ENCODE results near the gene CD300C.

DNA sequence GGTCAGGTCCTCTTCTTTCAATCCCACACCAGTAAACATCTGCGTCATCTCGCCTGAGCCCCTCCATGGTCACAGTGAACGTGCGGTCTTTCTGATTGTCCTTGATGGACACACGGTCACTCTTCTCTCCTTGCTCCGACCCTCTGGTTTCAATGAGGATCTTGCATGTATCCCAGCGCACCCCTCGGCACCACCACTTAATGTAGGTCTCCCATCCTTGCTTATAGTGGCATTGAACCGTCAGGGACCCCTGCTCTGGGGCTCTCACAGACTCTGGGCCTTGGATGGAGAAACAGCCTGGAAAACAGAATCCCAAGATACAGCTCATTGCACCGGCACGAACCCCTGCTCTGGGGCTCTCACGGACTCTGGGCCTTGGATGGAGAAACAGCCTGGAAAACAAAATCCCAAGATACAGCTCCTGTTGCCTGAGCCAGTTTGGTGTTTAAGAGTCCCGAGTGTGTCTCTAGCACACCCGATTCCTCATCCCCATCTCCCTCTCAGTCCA, 20.1 kb downstream of the CD300C start:
- TF ChIP-seq, protein P1, sequence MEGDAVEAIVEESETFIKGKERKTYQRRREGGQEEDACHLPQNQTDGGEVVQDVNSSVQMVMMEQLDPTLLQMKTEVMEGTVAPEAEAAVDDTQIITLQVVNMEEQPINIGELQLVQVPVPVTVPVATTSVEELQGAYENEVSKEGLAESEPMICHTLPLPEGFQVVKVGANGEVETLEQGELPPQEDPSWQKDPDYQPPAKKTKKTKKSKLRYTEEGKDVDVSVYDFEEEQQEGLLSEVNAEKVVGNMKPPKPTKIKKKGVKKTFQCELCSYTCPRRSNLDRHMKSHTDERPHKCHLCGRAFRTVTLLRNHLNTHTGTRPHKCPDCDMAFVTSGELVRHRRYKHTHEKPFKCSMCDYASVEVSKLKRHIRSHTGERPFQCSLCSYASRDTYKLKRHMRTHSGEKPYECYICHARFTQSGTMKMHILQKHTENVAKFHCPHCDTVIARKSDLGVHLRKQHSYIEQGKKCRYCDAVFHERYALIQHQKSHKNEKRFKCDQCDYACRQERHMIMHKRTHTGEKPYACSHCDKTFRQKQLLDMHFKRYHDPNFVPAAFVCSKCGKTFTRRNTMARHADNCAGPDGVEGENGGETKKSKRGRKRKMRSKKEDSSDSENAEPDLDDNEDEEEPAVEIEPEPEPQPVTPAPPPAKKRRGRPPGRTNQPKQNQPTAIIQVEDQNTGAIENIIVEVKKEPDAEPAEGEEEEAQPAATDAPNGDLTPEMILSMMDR (IDR thresholded peaks at IDR 0.05): no peak
- no peak for TF ChIP-seq EZH2 (IDR thresholded peaks at IDR 0.05; ENCODE audit: borderline replicate concordance, insufficient read depth, low read depth, low read length, poor library complexity, severe bottlenecking)

Measured in B cell (primary cell).